ENCODE measurements around the gene NAA60.
"Not testable (repeated sequence)": the region's sequence is repeated elsewhere in the genome, so short reads cannot be mapped to it uniquely, and the experiment has no call there.

NAA60 gene

DNA sequence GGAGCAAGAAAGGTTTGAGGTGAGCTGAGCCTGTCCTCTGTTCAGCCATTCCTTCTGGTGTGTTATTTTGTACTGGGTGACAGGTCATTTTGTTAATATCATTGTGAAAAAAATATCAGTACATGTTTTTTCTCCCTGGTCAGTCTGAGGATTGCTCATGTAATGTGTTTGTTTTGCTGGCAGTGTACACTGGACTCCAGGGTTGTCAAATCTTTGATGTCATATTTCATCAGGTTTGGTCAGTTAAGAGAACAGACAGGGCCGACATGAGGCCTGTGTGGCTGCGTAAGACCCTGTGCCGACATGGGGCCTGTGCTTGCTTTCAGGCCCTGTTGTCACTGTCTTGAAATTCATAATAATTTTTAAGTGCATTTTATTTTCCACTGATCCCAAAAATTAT is 79.8 kb downstream of the NAA60 start:
- no peak overlapping the region for H3K9ac ChIP-seq (ENCODE audit: low read length)
- H4K20me1 ChIP-seq (ENCODE audit: insufficient read depth, low read length): no peaks in the 10 kb centered on the region
- H3K27ac ChIP-seq (ENCODE audit: low read depth, low read length, poor library complexity, severe bottlenecking): no peak overlapping the region
- no peaks in the 10 kb centered on the region; the same call in 1 of the 2 replicates for H3K36me3 ChIP-seq (ENCODE audit: insufficient read depth, low read length)
- no peak overlapping the region for H2AFZ ChIP-seq (ENCODE audit: low read length)
- H3K4me3 ChIP-seq (ENCODE audit: low read depth, low read length, poor library complexity, severe bottlenecking): no peak overlapping the region
- no peaks in the 10 kb centered on the region for H3K27me3 ChIP-seq (ENCODE audit: insufficient read depth, low read length)
- no peaks in the 10 kb centered on the region for H3F3A ChIP-seq (ENCODE audit: insufficient read depth, low read length)
- no peaks in the 10 kb centered on the region for H3K9me2 ChIP-seq (ENCODE audit: low read depth, low read length)
- H3K4me2 ChIP-seq (ENCODE audit: low read length): no peak overlapping the region
- H3K9me3 ChIP-seq (ENCODE audit: low read length): no peaks in the 10 kb centered on the region
- H3K79me2 ChIP-seq (ENCODE audit: insufficient read depth, low read length): no peaks in the 10 kb centered on the region
- TF ChIP-seq, protein P1, sequence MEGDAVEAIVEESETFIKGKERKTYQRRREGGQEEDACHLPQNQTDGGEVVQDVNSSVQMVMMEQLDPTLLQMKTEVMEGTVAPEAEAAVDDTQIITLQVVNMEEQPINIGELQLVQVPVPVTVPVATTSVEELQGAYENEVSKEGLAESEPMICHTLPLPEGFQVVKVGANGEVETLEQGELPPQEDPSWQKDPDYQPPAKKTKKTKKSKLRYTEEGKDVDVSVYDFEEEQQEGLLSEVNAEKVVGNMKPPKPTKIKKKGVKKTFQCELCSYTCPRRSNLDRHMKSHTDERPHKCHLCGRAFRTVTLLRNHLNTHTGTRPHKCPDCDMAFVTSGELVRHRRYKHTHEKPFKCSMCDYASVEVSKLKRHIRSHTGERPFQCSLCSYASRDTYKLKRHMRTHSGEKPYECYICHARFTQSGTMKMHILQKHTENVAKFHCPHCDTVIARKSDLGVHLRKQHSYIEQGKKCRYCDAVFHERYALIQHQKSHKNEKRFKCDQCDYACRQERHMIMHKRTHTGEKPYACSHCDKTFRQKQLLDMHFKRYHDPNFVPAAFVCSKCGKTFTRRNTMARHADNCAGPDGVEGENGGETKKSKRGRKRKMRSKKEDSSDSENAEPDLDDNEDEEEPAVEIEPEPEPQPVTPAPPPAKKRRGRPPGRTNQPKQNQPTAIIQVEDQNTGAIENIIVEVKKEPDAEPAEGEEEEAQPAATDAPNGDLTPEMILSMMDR (IDR thresholded peaks at IDR 0.05; ENCODE audit: low read length): no peak
- no peak for TF ChIP-seq EZH2 (IDR thresholded peaks at IDR 0.05; ENCODE audit: borderline replicate concordance, low read length)
- H3K4me1 ChIP-seq (ENCODE audit: insufficient read depth, low read length, severe bottlenecking): peaks cover 4% of the 10 kb centered on the region

DNA sequence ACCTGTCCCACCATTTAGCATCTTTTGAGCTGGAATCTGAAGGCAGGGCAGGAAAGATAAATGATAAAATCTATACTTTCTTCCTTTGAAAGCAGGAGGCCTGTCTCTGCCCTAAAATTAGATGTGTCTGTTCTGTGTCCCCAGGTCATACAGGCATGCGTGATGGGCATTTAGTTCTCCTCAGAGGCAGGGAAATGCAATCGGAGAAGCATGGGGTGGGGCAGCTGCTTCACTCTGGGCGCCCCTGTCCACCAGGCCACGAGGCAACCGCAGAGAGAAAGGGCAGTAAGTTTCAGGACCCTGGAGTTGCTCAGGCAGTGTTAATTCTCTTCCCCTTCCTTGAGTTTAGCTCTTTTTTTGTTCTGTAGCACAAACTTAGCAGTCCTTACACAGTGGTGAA is 82.5 kb downstream of the NAA60 start:
- Histone ChIP-seq H3K9ac (ENCODE audit: low read length) (no peak overlapping the region), H3K27me3 (ENCODE audit: insufficient read depth, low read length) (no peaks in the 10 kb centered on the region), H3F3A (ENCODE audit: insufficient read depth, low read length) (no peaks in the 10 kb centered on the region), H4K20me1 (ENCODE audit: insufficient read depth, low read length) (no peaks in the 10 kb centered on the region), H3K4me3 (ENCODE audit: low read depth, low read length, poor library complexity, severe bottlenecking) (no peak overlapping the region), H3K9me2 (ENCODE audit: low read depth, low read length) (no peaks in the 10 kb centered on the region), H3K79me2 (ENCODE audit: insufficient read depth, low read length) (no peaks in the 10 kb centered on the region), H3K9me3 (ENCODE audit: low read length) (no peaks in the 10 kb centered on the region), H2AFZ (ENCODE audit: low read length) (no peak overlapping the region), H3K4me2 (ENCODE audit: low read length) (no peak overlapping the region), H3K27ac (ENCODE audit: low read depth, low read length, poor library complexity, severe bottlenecking) (no peak overlapping the region), H3K36me3 (ENCODE audit: insufficient read depth, low read length) (peaks cover 5% of the 10 kb centered on the region; the same call in 1 of the 2 replicates), H3K4me1 (ENCODE audit: insufficient read depth, low read length, severe bottlenecking) (peaks cover 4% of the 10 kb centered on the region)
- TF ChIP-seq, protein P1 (IDR thresholded peaks at IDR 0.05; ENCODE audit: low read length): no peak
- TF ChIP-seq EZH2 (IDR thresholded peaks at IDR 0.05; ENCODE audit: borderline replicate concordance, low read length): no peak

DNA sequence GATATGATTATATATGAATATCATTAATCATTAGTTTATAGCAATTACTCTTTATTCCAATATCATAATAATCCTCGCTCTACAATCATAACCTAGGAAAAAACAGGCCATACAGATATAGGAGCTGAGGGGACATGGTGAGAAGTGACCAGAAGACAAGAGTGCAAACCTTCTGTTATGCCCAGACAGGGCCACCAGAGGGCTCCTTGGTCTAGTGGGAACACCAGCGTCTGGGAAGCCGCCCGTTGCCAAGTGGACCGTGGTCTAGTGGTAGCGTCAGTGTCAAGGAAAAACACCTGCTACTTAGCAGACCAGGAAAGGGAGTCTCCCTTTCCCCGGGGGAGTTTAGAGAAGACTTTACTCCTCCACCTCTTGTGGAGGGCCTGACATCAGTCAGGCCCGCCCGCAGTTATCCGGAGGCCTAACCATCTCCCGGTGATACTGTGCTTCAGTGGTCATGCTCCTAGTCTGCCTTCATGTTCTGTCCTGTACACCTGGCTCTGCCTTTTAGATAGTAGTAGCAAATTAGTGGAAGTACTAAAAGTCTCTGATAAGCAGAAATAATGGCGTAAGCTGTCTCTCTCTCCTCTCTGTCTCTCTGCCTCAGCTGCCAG is 83.8 kb downstream of the NAA60 start:
- H3K4me2 ChIP-seq (ENCODE audit: low read length); H4K20me1 ChIP-seq (ENCODE audit: insufficient read depth, low read length); H3K4me1 ChIP-seq (ENCODE audit: insufficient read depth, low read length, severe bottlenecking); H3K9ac ChIP-seq (ENCODE audit: low read length); H3F3A ChIP-seq (ENCODE audit: insufficient read depth, low read length); H3K36me3 ChIP-seq (ENCODE audit: insufficient read depth, low read length); H3K4me3 ChIP-seq (ENCODE audit: low read depth, low read length, poor library complexity, severe bottlenecking); H3K27ac ChIP-seq (ENCODE audit: low read depth, low read length, poor library complexity, severe bottlenecking); H3K9me3 ChIP-seq (ENCODE audit: low read length); H3K79me2 ChIP-seq (ENCODE audit: insufficient read depth, low read length); H3K9me2 ChIP-seq (ENCODE audit: low read depth, low read length); H2AFZ ChIP-seq (ENCODE audit: low read length); H3K27me3 ChIP-seq (ENCODE audit: insufficient read depth, low read length): not testable (repeated sequence)
- TF ChIP-seq, protein P1 (IDR thresholded peaks at IDR 0.05; ENCODE audit: low read length): peak; percentile 60; the same call in 1 of the 2 replicates

Data from OCI-LY1 (cell line).